GM21360 (cell line): ENCODE results near the gene LMO1.

Source experiments
- ATAC-seq: cut with Tn5 transposase; IDR thresholded peaks from one replicate; pipeline ENCODE4 v1.9.1; 2021; ENCODE audit warnings: mild to moderate bottlenecking, moderate library complexity; ENCODE audit not compliant: unreplicated experiment

The LMO1 gene

DNA sequence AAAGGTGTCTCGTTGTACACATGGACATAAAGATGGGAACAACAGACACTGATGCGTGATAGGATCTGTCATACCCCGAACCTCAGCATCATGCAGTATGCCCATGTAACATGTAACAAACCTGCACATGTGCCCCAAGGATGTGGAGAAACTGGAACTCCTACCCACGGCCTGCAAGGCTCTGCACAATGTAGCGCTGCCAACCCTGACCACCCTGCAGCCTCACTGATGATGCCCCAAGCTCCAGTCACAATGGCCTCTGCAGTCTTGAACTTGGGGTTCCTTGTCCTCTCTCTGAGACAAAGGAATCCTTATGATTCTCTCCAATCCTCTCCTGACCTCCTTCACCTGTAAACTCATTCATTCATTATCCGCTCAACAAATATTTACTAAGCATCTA is 14.2 kb downstream of the LMO1 start:
- no peak for ATAC-seq

DNA sequence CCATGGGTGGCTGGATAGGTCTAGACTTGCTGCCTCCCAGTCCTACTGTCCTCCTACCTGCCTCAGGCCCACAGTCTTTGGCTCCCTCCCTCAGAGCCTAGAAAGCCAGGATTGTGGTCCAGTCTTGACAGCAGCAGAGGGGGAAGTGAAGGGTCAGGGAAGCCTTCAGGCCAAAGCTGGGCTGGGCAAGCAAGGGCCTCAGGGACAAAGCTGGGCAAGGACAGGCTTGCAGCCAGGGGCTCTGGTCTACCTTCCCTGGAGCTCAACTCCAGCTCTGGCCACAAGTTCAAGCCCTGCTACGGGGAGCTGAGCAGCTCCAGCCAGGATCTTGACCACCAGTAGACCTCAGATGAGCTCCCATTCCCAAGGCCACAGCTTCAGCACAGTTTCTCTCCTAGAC is 14.9 kb downstream of the LMO1 start:
- ATAC-seq: no peak

DNA sequence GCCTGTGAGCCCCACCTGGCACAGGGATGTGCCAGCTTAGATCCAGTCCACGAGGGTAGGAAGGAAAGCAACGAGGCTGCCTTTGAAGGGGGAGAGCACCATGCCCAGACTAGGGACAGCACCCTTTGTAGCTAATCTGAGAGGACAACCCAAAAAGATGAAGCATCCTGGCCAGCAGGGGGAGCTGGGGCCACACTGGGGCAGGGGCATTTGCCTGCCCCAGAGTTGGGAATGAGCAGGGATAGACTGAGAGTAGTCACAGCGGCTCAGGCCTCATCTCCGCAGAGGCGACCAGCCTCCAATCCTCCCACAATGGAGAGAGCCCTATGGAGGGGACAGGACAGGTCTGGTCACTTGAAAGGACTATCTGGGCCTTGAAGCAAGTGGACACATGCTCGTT is 16.4 kb downstream of the LMO1 start:
- no peak for ATAC-seq

DNA sequence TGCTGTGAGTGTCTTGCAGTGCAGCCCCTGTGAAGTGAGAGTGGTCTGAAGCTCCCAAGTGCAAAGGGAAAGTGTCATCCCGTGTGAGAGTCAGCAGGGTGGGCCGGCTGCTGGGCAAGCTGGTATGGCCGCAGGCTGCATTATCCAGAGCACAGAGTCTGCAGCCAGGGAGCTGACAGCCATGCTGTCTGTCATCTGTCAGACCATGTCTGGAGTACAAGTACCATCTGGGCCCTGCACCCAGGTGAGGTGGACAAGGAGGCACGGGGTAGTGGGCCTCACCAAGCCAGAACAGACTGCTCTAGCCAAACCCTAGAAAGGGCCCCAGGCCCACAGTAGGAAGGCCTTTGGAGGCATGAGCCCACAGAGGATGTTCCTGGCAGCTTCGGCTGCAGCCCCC is 20.2 kb downstream of the LMO1 start:
- ATAC-seq: no peak

DNA sequence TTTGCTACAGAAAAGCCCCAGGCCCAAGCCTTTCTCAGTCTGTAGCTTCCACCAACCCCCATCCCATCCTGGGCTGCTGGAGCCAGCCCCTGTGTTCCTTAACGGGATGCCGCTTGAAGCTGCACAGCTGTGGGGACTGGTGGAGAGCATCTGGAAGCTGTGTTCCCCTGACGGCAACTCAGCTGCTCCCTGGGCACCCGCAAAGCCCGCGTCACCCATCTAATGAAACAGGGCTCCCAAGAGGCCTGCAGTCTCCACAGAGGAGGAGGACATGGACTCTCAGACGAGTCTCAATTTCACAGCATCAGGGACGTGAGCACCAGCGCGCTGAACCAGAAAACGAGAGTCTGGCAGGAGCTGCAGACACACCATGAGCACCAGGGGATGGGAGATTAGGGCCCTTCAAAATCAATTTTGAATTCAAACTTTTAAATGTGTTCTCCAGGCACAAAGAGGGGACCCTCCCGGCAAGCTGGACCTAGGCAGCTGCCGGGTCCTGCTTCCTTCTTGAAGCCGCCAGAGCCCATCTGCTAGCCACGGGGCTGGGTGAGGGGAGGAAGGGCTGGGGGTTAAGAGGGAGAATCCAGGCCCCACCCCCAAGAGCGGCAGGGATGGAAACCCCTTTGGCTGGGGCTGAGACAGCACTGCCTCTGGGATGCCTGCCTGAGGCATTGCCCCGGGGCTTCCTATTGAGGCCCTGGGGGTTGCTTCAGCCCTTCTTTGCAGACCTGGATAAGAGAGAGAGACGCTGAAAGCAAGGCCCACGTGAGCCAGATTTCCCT is 21.0 kb downstream of the LMO1 start:
- ATAC-seq: no peak

DNA sequence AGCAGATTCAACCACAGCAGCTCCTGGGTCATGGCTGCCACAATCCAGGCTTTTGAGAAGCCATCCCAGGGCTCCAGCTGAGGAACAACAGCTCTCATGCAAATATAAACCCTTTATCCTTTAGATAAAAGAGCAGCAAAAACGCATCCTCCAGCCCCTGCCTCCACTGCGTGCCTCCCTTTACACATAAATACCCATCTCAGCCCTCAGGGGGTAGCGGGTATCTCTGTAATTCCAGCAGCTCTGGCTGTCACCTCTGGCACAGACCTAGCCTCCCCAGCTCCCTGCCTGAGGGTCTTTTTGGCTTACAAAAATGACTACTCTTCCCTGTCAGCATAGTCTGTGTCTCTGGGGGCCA is 21.6 kb downstream of the LMO1 start:
- ATAC-seq: no peak

DNA sequence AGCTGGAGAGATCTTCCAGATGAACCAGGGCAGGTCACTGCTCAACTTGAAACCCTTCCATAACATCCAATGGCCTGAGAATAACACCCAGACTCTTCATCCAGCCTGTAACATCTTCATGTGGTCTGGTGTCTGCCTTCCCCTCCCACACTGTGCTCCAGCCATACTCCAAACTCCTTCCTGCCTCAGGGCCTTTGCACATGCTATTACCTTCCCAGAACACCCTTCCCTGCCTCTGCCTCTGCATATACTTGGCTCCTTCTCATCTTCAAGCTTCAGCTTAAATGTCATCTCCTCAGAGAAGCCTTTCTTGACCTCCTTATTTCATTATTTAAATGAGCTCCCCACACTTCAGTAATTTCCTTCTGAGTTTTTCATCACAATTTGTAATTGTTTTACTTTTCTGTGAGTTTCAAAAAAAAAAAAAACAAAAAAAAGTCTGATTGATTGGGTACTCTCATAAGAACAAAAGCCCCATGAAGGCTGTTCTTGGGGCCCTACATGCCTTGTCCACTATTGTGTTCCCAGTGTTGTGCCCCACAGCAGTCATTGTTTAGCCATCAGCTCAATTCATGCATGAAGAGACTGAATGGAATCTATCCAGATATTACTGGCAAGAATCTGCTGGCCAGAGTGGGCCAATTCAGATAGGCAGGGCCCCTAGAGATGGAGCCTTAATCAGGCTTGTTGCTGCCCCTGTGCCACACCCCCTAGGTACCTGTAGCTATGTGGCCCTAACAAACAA is 22.1 kb downstream of the LMO1 start:
- ATAC-seq: no peak

DNA sequence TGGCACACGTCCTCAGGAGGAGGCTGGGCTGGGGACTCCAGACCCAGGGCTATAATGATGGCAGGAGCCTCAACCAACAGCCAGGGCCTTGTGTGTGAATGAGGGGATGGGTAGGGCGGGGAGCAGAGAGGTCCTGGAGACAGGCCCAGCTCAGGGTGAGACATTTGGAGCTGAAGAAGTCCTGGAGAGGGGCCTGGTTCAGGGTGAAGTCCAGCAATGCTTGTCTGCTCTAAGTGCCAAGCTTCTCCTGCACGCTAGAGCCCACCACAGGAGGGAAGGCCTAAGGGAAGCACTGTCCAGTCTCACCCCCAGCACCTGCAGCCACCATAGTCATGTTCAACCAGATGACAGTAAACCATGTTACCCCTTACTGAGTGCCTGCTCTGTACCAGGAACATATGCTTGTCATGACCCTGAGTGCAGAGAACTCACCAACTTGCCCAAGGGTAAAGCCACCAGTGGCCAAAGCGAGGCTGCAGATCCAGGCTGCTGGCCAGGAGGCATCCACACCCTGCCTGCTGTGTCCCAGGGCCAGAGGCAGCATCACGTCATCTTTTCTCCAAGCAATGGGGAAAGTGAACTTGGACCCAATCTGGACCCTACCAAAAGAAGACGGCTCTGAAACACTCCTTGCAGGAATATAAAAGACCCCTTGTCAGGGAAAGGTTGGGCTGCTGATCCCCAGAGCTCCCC is 24.0 kb downstream of the LMO1 start:
- ATAC-seq: no peak

DNA sequence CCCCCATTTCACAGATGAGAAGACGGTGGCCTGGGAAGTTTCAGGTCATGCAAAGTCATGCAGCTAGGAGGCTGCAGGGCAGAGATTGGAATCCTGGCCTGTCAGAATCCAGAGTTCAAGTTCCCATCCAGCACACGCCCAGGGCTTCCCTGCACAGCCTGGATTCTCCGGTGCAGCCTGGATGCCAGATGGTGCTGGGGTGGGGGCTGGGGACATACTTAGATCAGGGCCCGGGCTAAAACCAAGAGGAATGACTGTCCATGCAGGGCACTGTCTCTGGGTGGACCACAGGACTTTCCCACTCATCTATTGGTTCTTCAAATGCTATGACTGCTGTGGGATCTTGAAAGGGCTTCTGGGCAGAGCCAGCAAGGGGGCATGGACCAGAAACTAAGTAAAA is 24.6 kb downstream of the LMO1 start:
- no peak for ATAC-seq

DNA sequence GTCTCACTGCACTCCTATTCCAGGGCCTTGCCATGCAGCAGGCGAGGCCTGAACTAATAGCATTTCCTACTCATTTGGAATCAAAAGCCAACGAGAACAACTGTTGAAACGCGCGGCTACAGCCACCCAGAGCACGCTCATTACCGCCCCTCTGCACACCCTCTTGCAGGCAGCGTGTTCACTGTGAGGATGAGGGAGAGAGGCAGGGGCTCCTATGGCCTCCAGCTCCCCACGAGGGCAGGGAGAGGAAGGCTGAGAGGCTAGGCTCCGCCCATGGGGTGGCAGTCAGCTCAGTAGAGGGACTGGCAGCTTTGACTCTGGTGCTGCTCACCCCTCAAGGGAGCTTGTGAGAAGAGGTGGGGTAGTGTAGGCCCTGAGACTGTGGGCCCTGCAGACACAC is 26.2 kb downstream of the LMO1 start:
- no peak for ATAC-seq

DNA sequence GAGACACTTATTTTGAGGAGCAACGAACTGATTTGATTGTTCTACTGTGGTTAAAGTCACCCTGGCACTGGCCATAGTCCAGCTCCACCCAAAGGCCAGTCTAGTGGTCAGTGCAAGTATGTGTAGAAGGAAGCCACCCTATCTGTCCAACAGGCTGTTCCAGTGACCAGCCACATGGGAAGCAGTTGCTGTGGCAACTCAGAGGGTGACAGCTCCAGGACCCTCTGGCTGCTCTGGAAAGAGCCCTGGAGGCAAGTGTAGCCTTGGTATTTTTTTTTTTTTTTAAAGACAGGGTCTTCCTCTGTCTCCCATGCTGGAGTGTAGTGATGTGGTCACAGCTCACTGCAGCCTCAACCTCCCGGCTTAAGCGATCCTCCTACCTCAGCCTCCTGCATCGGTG is 27.8 kb downstream of the LMO1 start:
- no peak for ATAC-seq

DNA sequence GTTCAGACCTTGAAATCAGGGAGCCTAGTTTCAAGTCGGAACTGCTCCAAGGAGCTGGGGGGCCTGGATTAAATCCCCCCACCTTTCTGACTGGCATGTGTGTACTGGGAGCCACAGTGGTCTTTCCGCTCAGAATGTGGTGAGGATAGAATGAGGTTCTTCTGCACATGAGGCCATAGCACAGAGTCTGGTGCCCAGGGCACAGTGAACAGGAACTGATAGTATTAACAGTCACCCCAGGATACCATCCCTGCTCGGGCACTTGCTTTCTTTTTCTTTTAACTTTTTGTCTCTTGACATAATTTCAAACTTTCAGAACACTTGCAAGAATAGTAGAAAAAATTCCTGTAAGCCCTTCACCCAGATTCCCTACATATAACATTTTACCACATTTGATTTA is 28.8 kb downstream of the LMO1 start:
- no peak for ATAC-seq

DNA sequence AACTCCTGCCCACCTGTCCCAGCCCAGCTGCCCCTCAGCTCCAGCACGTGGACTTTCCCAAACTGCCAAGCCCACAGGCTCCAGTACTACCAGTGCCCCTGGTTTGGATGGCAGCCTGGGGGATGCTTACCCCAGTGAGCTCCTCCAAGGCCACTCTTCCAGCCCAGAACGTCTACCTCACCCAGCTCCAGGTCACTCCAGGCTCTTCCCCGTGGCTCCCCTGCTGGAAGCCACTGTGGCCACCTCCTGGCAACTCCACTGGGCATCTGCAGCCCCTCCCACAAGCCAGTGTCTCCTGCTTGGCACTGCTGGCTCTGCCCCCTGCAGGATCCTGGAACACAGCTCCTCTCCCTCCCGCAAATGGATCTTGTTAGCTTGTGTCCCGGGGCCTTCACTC is 29.3 kb downstream of the LMO1 start:
- ATAC-seq: no peak

DNA sequence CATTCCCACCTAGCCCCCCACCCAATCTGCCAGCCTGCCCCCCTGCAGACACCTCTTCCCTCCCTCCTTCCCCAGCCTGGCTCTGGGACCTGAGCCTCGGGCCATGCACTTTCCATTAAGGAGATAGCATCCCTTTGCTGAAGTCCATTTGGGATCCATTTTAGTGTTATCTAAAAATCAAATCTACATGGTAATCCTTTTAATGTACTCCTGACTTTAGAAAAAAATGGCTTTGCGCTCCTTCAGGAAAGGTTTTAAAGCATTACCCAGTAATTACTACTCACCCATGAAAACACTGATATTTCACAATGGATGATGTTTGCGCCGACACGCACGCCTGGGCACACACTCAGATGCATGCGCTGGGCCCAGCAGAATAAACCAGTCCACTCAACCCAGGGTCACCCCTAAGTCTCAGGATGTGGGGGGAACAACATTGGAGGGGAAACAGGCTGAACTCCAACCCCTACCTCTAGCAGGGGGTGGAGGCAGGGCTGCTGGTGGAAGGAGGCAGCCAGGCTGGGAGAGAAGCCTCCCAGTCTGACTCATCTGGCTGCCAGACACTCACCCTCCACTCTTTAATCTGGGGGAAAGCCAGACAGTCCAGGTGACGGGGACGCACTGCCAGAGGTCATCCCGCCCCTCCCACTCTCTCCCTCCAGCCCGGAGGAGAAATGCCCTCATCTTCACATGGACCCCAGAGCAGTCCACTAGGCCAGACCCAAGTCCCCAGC is 29.8 kb downstream of the LMO1 start:
- no peak for ATAC-seq

DNA sequence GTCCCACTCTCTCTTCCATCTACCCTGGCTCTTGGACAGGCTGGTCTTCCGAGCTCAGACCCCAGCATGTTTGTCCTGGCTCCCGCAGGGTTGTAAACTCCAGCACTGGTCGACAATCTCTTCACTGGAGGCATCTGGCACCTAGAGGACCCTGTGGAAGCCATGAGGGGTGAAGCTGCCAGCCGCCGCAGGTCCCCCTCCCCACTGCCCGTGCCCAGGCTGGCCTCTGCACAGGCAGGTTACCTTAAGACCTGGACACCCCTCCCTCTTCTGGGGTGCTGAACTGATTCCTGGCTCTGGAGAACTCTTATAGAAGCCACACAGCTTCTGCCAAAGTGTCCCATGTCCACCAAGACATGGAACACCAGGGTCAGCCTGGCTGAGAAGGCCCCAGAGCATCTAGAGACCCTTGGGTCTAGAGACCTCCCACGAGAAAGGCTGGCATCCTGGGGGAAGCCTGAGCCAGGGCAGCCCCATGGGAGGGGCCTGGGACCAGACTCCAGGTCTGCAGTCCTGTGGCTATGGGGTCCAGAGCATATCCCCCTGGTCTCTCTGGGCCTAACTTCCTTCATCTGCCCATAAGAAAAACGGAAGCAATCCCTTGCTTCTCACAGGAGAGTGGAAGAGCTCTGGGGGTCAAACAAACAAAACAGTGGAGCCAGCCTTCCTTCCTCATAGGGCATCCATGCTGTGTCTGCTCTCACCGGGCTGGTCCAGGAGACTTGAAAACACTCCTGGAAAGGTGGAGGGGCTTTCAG is 30.6 kb downstream of the LMO1 start:
- no peak for ATAC-seq

DNA sequence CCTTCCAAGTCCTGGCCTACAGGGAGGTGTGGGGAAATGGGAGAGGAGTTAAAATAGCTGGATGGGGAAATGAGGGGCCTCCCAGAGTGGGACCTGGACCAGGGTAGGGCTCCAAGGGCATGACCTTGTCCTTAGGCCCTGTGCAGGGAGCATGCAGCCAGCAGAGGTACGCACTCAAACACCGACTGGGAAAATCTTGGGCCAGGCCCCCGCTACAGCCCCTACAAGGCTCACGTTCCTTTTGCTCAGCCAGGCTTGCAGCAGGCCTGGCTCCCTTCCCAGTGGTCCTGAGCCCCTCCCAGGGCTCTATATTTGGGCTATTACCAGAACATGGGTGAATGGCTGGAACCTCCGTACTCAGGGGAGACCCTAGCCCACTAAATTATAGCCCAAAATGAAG is 31.3 kb downstream of the LMO1 start:
- ATAC-seq: no peak

DNA sequence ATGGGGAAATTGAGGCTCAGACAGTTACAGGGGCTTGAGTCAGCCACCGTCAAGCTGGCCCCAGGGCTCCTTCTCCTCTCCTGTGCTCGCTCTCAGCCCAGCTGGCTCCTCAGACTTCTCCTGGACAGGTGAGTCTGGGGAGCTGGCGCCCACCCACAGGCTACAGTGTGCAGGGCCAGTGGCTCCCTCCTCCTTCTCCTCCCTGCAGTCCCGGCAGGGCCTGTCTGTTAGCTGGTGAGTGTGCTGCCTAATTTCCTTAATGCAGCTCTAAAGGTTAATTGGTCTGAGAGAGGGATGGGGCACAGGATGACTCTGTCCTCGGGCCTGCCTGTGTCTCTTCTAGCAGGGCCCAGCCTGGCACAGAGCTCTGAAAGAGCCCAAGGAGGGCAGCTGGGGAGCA is 31.7 kb downstream of the LMO1 start:
- ATAC-seq: no peak

DNA sequence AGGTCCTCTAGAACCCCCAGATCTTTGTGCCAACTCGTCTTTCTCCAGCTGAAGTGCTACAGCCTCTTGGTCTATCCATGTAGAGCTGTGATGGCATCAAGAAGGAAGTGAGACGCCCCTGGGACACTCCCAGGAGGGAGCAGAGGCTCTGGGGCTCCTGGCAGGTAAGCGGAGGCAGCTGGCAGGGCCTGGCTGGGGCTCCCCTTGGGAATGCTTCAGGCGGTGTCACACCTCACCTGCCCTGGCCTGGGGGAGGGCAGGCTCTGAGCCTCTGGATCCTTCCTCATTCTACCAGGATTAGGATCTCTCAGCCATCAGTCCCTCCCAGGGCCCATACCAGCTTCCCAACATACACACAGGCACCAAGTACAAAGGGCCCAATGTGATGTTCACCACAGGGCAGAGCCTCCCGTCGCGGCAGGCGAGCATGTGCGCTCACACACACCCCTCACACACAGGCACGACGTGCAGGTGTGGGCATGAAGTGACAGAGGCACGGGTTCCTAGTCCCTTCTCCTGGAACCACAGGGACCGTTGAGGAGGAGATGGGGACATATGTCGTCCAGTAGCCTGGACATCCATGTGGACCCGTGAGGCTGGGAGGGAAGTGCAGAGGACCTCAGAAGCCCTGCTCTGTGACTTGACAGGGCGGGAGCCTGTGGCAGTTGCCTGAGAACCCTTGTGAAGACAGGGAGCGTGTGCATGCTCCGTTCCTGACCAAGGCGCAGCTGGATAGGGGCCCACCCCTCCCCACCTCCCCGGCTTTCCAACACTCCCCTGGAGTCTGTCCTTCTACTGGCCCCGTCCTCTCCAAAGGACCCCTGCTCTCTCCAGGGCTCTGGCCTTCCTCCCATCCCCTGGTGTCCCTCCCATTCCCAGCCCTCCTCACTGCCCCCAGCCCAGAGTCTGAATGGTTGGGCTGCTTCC is 32.5 kb downstream of the LMO1 start:
- no peak for ATAC-seq

DNA sequence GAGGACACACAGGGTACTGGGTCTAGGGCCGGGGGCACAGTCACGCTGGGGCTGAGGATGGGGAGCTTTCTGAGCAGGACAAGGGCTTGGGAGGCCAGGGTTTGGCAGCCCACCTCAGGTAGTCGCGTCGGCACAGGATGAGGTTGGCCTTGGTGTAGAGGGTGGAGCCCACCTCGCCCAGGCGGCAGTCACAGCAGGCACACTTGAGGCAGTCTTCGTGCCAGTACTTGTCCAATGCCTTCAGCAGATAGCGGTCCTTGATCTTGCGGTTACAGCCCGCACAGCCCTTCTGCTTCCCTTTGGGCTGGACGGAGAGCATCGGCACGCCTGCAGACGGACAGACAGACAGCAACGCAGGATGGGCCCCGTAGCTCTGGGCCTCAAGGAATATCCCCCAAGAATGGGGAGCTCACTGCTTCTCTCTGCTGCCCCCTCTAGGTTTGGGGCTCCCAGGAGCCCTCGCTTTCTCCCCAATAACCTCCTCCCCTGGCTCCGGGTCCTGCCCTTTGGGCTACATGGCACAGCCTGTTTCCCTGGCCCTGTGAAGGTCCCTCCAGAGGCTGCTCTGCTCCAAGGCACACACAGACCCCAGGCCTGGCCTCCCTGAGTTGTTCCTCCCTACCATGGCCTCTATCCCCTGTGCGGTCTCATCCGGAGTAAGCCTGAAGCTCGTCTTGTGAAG is 33.4 kb downstream of the LMO1 start:
- no peak for ATAC-seq
